Type B pancreatic cell (in vitro differentiated cells): Measurements from ENCODE around the gene STX8. TPM values are rescaled to one million over a fixed set of nuclear protein-coding genes. Genes with fewer than 3 reads are reported as not detected.

ENCODE experiments used
- DNase-seq: peaks from one replicate; pipeline ENCODE4 v3.0.0; 2021; ENCODE audit warnings: mixed read lengths; ENCODE audit not compliant: unreplicated experiment; ENCODE audit errors: extremely low spot score
- H3K27ac Mint-ChIP-seq: 2 replicates; pipeline ENCODE4 v1.8.0; 2021; ENCODE audit warnings: mild to moderate bottlenecking, mixed read lengths
- H3K27me3 Mint-ChIP-seq: 2 replicates; pipeline ENCODE4 v1.8.0; 2021; ENCODE audit warnings: mixed read lengths
- H3K36me3 Mint-ChIP-seq: 2 replicates; pipeline ENCODE4 v1.8.0; 2021; ENCODE audit warnings: mixed read lengths
- H3K4me1 Mint-ChIP-seq: one replicate; pipeline ENCODE4 v1.8.0; 2021; ENCODE audit warnings: mixed read lengths; ENCODE audit not compliant: unreplicated experiment
- H3K4me3 Mint-ChIP-seq: 2 replicates; pipeline ENCODE4 v1.8.0; 2021; ENCODE audit warnings: mild to moderate bottlenecking, mixed read lengths
- H3K9me3 Mint-ChIP-seq: 2 replicates; pipeline ENCODE4 v1.8.0; 2021; ENCODE audit warnings: mixed read lengths
- CTCF ChIP-seq: fragments of 200-600 bp; sonication (generic); conservative IDR thresholded peaks from 2 replicates; pipeline ENCODE4 v1.5.0; 2021; ENCODE audit warnings: antibody characterized with exemption, mild to moderate bottlenecking
- total RNA-seq: library from RNA; stranded (reverse); gene quantifications from 2 replicates; pipeline ENCODE4 v1.2.1, GENCODE V29; 2021; ENCODE audit warnings: low replicate concordance

Gene STX8
- total RNA-seq, 1 donor from 2014 or later, result 59.3 TPM

GRCh38 chr17:9549215-9549614 lies 26.4 kb downstream of the STX8 start:
- H3K27ac Mint-ChIP-seq, result no peak overlapping the region
- no peak overlapping the region for H3K4me3 Mint-ChIP-seq
- peaks cover 9% of the 10 kb centered on the region for H3K36me3 Mint-ChIP-seq
- no peaks in the 10 kb centered on the region for H3K9me3 Mint-ChIP-seq
- DNase-seq, result no peak
- TF ChIP-seq CTCF, result no peak
- H3K27me3 Mint-ChIP-seq, result no peaks in the 10 kb centered on the region
- H3K4me1 Mint-ChIP-seq, result no peaks in the 10 kb centered on the region

- Mint-ChIP-seq H3K9me3 (no peaks in the 10 kb centered on the region), H3K4me1 (no peaks in the 10 kb centered on the region), H3K27me3 (no peaks in the 10 kb centered on the region), H3K4me3 (no peak overlapping the region), H3K27ac (no peak overlapping the region), H3K36me3 (peaks cover 8% of the 10 kb centered on the region)
- DNase-seq, result no peak
- no peak for TF ChIP-seq CTCF
Observed at GRCh38 chr17:9544221-9544620, 31.4 kb downstream of the STX8 start.

- Mint-ChIP-seq H3K4me3 (no peak overlapping the region), H3K27me3 (no peaks in the 10 kb centered on the region), H3K27ac (no peak overlapping the region)
Observed at GRCh38 chr17:9541718-9542117, 33.9 kb downstream of the STX8 start.

GRCh38 chr17:9538626-9539025 lies 37.0 kb downstream of the STX8 start:
- TF ChIP-seq CTCF, result no peak
- Mint-ChIP-seq H3K27me3 (no peaks in the 10 kb centered on the region), H3K4me3 (no peak overlapping the region), H3K4me1 (no peaks in the 10 kb centered on the region), H3K27ac (peak overlapping the region; percentile 8), H3K36me3 (peaks cover 15% of the 10 kb centered on the region), H3K9me3 (no peaks in the 10 kb centered on the region)
- no peak for DNase-seq

More at GRCh38 chr17:9541718-9542117, 33.9 kb downstream of the STX8 start:
- Mint-ChIP-seq H3K36me3 (peaks cover 12% of the 10 kb centered on the region), H3K4me1 (no peaks in the 10 kb centered on the region), H3K9me3 (no peaks in the 10 kb centered on the region)
- TF ChIP-seq CTCF, result no peak
- no peak for DNase-seq

DNA sequence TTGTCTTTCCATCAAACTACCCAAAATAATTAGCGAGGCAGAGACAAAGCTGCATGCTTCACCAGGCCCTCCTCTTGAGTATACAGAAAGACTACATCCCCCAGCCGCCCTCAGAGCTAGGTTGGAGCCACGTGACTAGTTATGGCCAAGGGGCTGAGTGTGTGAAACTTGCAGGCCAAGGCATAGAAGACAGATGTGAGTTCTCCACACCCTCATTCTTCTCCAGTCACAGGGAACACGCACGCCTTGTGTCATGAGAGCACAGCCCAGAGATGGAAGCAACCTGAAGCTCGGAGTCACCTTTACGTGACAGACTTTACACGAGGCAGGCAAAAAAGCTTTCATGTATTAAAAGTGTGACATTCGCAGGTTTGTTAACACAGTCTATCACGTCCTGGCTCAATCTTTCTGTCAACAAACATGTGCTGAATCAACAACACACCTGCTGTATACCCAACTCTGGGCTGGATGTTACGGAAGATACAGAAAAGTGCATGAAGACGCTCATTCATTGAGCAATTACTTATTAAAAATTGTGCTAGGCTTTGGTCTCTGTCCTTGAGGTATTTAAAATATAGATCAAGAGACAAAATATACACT lies 38.3 kb downstream of the STX8 start:
- no peaks in the 10 kb centered on the region for H3K4me1 Mint-ChIP-seq
- H3K27ac Mint-ChIP-seq, result peak overlapping the region; percentile 96
- peak overlapping the region; percentile 63 for H3K4me3 Mint-ChIP-seq
- no peak for DNase-seq
- no peaks in the 10 kb centered on the region for H3K9me3 Mint-ChIP-seq
- H3K27me3 Mint-ChIP-seq, result no peaks in the 10 kb centered on the region
- no peak for TF ChIP-seq CTCF
- peaks cover 15% of the 10 kb centered on the region for H3K36me3 Mint-ChIP-seq

GRCh38 chr17:9536061-9536460 lies 39.6 kb downstream of the STX8 start:
- TF ChIP-seq CTCF, result no peak
- Mint-ChIP-seq H3K27me3 (no peaks in the 10 kb centered on the region), H3K4me3 (no peak overlapping the region), H3K27ac (no peak overlapping the region), H3K9me3 (no peaks in the 10 kb centered on the region), H3K36me3 (peaks cover 15% of the 10 kb centered on the region), H3K4me1 (peaks cover 2% of the 10 kb centered on the region)
- no peak for DNase-seq
